HPDE6-E6E7 (cell line): ENCODE results near the gene KIF13A.
"Not testable (repeated sequence)": the region's sequence is repeated elsewhere in the genome, so short reads cannot be mapped to it uniquely, and the experiment has no call there.

ENCODE experiments used
- DNase-seq: peaks from one replicate; pipeline ENCODE4 v3.0.0; 2011; ENCODE audit warnings: missing footprints; ENCODE audit errors: extremely low spot score

Gene KIF13A

GRCh38 chr6:17846762-17847161 lies 140.7 kb downstream of the KIF13A start:
- DNase-seq: no peak

DNA sequence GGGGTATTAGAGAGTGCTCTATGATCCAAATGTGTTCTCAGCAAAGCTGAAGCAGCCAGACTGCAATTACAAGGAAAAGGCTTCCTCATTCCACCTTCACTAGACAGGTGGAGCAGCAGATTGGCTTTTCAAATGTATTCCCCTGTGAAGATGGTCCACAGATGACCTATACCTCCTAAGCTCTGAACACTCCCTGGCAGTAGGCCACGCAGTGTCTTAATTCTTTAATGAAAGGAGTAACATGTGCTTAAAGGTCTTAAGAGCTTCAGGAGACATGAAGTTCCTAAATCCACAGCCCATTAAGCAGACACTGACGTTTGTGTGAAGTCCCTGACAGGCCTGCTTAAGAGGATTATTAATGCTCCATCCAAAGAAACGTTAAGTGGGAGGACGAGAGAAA lies 141.8 kb downstream of the KIF13A start:
- DNase-seq: no peak

GRCh38 chr6:17844967-17845366 lies 142.5 kb downstream of the KIF13A start:
- not testable (repeated sequence) for DNase-seq

DNA sequence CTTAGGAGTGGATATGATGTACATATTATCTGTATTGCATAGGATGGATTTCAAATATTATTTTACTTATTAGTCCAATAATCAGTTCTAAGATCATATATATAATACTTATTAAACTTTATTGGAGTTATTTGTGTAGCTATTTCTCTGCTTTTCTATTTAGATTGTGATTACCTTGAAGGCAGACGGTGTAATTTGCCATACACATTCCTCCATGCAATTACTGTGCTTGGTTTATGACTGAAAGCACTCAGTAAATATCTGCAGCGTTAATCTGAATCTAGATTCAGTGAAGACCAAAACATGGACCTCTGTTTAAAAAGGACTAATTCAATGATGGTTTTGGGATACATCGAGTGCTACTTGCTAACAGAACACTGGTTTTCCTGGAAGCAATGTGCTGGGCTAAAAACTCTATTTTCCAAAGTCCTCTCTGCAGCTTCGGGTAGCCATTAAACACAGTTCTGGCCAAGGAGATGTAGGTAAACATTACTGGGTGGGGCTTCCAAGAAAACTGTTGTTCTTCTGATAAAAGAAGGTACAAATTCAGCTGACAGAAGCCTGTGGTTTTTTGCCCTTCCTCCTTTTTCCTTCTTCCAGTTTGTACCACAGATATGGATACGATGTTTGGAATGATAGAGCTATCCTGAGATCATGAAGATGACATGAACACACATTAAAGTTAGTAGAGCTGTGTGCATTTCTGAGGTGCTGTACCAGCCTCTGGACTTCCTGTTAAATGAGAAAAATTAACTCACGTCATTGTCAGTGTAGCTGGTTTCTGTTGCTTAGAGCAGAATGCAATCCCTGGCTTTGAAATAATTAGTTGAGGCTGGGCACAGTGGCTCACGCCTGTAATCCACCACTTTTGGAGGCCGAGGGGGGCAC lies 144.3 kb downstream of the KIF13A start:
- no peak for DNase-seq

DNA sequence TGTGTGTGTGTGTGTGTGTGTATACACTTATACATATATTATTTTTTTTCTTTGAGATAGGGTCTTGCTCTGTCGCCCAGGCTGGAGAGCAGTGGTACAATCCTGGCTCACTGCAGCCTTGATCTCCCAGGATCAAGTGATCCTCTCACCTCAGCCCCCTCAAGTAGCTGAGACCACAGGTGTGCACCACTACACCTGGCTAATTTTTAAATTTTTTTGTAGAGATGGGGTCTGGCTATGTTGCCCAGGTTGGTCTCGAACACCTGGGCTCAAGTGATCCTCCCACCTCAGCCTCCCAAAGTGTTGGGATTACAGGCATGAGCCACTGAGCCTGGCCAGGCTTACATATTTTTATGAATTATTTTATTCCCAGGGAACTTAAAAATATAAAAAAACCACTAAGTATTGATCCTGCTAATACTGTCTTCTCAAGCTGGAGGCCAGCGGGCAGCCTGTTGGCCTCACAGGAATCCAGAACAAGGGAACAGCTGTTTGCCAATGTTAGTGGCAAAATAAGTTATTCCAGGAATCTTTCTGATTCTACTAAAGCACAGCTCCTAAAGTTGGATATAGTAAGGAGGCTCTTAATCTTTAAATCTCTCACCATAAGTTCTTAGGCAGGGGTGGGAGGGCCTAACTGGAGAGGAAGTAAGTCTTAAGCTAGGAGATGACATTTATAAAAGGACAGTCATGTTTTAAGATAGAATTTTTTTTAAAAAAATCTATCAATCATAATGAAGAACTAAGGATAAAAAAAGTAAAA lies 145.2 kb downstream of the KIF13A start:
- DNase-seq: no peak

- no peak for DNase-seq
These were observed 147.8 kb downstream of the KIF13A start for GRCh38 chr6:17839513-17840223.

GRCh38 chr6:17836293-17836692 lies 151.1 kb downstream of the KIF13A start:
- DNase-seq: no peak

DNA sequence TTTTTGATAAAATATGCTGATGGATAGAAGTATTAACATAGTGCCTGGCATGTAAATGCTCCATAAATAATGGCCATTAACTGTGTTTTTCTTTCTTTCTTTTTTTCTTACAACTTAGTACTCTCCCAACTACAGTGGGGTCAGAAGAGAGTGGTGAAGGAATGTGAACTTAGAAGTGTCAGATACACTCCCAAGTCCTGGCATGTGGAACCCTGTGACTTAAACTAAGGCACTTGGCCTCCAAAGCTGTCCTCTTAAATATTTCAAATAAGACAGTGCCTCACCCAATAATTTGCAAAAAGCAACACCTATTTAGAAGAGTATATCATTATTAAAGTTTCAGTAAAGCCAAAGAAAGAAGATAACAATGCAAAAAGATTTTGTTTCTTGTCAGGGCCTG lies 151.7 kb downstream of the KIF13A start:
- DNase-seq: no peak

DNA sequence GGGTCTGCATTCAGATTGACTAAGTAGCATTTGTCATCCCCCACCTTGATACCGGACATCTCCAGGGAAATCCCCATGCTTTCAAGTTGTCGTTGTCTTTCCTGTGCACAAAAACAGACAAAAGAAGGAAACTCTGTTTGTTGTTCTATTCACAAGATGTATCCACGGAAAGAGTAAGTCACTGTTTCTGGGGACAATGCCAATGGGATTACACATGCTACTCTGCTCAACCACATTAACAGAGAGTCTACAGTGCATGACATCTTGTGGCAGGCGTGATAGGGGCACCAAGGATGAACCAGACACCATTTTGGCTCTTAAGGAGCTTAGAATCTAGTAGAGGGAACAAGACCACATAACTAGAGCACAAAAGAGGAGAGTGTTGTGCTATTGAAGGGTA lies 156.3 kb downstream of the KIF13A start:
- DNase-seq: no peak

DNA sequence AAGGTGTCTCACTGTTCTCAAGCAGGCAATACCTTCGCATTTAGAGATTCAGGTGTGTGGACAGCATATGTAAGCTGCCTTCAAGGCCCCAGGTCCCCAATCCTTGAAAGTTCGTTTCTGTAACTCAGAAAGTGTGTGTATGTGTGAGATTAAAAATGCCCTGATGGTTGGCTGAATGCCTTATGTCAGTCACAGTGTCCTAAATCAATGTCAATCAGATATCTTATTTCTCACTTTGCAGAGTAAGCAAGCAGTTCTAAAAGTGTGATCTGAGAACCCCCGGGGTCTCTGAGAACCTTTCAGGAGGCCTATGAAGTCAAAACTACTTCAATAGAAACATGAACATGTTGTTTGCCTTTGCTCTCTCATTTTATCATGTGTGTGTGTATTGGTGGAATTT lies 157.5 kb downstream of the KIF13A start:
- no peak for DNase-seq

- DNase-seq: no peak
These were observed 159.3 kb downstream of the KIF13A start for GRCh38 chr6:17828149-17828548.

GRCh38 chr6:17826301-17826700 lies 161.1 kb downstream of the KIF13A start:
- DNase-seq: no peak

GRCh38 chr6:17820055-17820454 lies 167.4 kb downstream of the KIF13A start:
- no peak for DNase-seq

- DNase-seq: no peak
These were observed 169.7 kb downstream of the KIF13A start for GRCh38 chr6:17817763-17818162.

GRCh38 chr6:17816921-17817611 lies 170.4 kb downstream of the KIF13A start:
- no peak for DNase-seq

- DNase-seq: no peak
These were observed 173.9 kb downstream of the KIF13A start for GRCh38 chr6:17813542-17813941.

GRCh38 chr6:17812311-17812710 lies 175.1 kb downstream of the KIF13A start:
- DNase-seq: no peak

DNA sequence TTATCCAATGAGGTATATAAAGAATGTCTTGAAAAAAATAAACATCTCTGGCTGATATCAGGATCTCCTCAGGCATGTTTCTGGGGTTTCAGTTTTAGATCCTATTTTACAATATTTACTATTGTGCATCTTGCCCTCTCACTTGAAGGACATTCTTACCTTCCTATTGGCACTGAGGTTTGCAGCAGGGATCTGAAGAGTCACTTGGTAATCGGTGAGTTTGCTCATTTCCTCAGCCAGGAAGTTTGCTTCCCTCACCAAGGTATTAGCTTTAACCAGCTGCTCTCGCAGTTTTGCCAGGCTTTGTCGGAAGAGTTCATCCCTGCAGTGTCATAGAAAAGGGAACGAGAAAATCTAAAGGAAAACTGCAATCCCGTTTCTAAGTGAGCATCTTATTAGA lies 178.8 kb downstream of the KIF13A start:
- no peak for DNase-seq

DNA sequence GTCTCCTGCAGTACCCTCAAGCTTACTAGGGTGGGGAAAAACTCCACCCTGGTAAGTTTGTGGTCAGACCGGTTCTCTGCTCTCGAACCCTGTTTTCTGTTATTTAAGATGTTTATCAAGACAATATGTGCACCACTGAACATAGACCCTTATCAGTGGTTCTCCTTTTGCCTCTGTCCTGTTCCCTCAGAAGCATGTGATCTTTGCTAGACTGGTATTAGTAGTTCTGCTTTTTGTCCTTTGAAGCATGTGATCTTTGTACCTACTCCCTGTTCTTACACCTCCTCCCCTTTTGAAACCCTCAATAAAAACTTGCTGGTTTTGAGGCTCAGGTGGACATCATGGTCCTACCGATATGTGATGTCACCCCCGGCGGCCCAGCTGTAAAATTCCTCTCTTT lies 180.0 kb downstream of the KIF13A start:
- not testable (repeated sequence) for DNase-seq

DNA sequence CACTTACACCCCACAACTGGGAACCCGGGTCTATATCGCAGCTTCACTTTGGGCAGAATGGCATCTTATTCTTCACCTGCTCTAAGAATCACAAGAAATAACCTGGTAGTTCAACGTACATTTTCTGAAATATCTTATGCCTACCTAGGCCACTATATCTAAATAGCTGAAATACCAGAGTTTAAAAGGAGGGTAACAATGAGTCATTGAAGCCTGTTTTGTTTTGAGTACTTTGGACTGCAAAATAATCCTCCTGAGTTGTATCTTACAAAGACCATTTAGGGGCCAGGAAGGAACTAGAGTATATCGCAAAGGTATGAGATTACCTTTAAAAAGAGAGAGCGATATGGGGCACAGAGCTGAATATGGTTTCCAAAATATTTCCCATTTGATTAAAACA lies 184.0 kb downstream of the KIF13A start:
- DNase-seq: no peak

DNA sequence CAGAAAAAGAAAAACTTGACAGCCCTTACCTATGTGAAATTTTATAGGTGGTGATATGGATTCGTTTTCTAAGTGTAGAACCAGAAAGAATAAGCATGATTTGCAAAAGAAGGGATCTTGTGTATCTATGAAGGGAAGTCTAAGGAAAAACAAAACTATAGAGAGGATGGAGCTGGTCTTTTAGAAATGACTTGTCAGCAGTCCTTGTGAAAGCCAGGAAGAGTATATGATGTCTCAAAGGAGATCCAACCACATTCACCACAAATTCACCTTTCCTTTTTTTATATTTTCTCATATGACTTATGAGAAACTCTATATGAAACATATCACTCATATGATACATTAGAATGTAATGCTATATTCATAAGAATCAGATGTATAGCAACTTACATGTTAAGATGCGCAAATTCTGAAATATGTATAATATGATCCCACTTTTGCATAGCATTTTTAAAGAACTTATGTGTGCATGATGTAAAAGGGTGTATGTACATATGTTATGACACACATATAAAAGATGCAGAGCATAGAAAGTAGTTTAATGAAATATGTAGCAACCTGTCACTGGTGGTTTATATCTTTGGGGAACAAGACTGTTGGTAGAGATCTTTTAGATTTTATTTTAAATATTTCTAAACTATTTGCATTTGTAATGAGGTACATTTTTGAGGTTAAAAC lies 188.8 kb downstream of the KIF13A start:
- DNase-seq: no peak
